ENCODE results near the gene UBALD2. TPM values are rescaled to one million over a fixed set of nuclear protein-coding genes. Genes with fewer than 3 reads are reported as not detected.
"Not testable (repeated sequence)": the region's sequence is repeated elsewhere in the genome, so short reads cannot be mapped to it uniquely, and the experiment has no call there.

UBALD2 gene
- total RNA-seq, 1 donor from 2014 or later, result 287 TPM

GRCh38 chr17:76243826-76244679 lies 21.1 kb upstream of the UBALD2 start:
- intact Hi-C loops (cut with micrococcal nuclease), result no loop called here

GRCh38 chr17:76244721-76245120 lies 20.4 kb upstream of the UBALD2 start:
- intact Hi-C loops (cut with micrococcal nuclease), result not testable (repeated sequence)

GRCh38 chr17:76246080-76247066 lies 18.8 kb upstream of the UBALD2 start:
- intact Hi-C loops (cut with micrococcal nuclease), result loop anchor here (1.0 kb wide), 5 partner anchors 10 to 64 kb away; no protein-coding TSS in a partner anchor

- intact Hi-C loops (cut with micrococcal nuclease), result no loop called here
These were observed 17.8 kb upstream of the UBALD2 start for GRCh38 chr17:76247304-76247703.

GRCh38 chr17:76248013-76248782 lies 16.9 kb upstream of the UBALD2 start:
- intact Hi-C loops (cut with micrococcal nuclease), result no loop called here

- intact Hi-C loops (cut with micrococcal nuclease), result no loop called here
These were observed 15.0 kb upstream of the UBALD2 start for GRCh38 chr17:76250141-76250540.

GRCh38 chr17:76251478-76252039 lies 13.6 kb upstream of the UBALD2 start:
- intact Hi-C loops (cut with micrococcal nuclease), result loop anchor here (1.0 kb wide), 2 partner anchors 10 to 13 kb away; no protein-coding TSS in a partner anchor

GRCh38 chr17:76252040-76252954 lies 12.9 kb upstream of the UBALD2 start:
- intact Hi-C loops (cut with micrococcal nuclease), result loop anchor here (1.0 kb wide), 2 partner anchors 11 to 12 kb away; no protein-coding TSS in a partner anchor

- intact Hi-C loops (cut with micrococcal nuclease), result loop anchor here (1.0 kb wide), 2 partner anchors 11 to 12 kb away; no protein-coding TSS in a partner anchor
These were observed 12.0 kb upstream of the UBALD2 start for GRCh38 chr17:76252967-76253766.

- intact Hi-C loops (cut with micrococcal nuclease), result no loop called here
These were observed 11.3 kb upstream of the UBALD2 start for GRCh38 chr17:76253841-76254240.

GRCh38 chr17:76254275-76254674 lies 10.9 kb upstream of the UBALD2 start:
- intact Hi-C loops (cut with micrococcal nuclease), result no loop called here

- intact Hi-C loops (cut with micrococcal nuclease), result loop anchor here (1.0 kb wide), 1 partner anchor 10 kb away; no protein-coding TSS in a partner anchor
These were observed 9.2 kb upstream of the UBALD2 start for GRCh38 chr17:76255801-76256429.

GRCh38 chr17:76256430-76257050 lies 8.6 kb upstream of the UBALD2 start:
- intact Hi-C loops (cut with micrococcal nuclease), result loop anchor here (1.0 kb wide), 1 partner anchor 10 kb away; no protein-coding TSS in a partner anchor

- intact Hi-C loops (cut with micrococcal nuclease), result loop anchor here (10.0 kb wide), 1 partner anchor 475 kb away; the partner anchor contains the start of genes MFSD11 and SRSF2
These were observed 4.9 kb upstream of the UBALD2 start for GRCh38 chr17:76260220-76260619.

- intact Hi-C loops (cut with micrococcal nuclease), result loop anchor here (10.0 kb wide), 1 partner anchor 474 kb away; the partner anchor contains the start of genes MFSD11 and SRSF2
These were observed 4.5 kb upstream of the UBALD2 start for GRCh38 chr17:76260669-76261068.

- intact Hi-C loops (cut with micrococcal nuclease), result loop anchor here (10.0 kb wide), 1 partner anchor 473 kb away; the partner anchor contains the start of genes MFSD11 and SRSF2
These were observed 3.5 kb upstream of the UBALD2 start for GRCh38 chr17:76261421-76262215.

Measured in T-helper 1 cell treated with Interleukin-12 subunit alpha and Interleukin-12 subunit beta and Interleukin-4 antibody, amounts not matched to agents 30 ng/mL and 1 ng/mL, for 36 hours (primary cell).